B cell (primary cell): ENCODE results near the gene NECTIN1. TPM values are rescaled to one million over a fixed set of nuclear protein-coding genes. Genes with fewer than 3 reads are reported as not detected.

Experiments
- ATAC-seq: fragments of 200-7000 bp; cut with Tn5 transposase; one replicate; pipeline ENCODE4 v1.10.0; 2021; ENCODE audit warnings: low read depth, mild to moderate bottlenecking, moderate number of reproducible peaks, moderate library complexity
- CTCF ChIA-PET: fragments of 350-600 bp; sonication (Branson Sonifier 250); formaldehyde crosslinking; loops from one replicate; lab custom pipeline; 2021; ENCODE audit warnings: antibody characterized with exemption, inconsistent platforms; lab: Charles Lee
- POLR2A ChIA-PET: fragments of 350-600 bp; sonication (Branson Sonifier 250); formaldehyde crosslinking; loops from one replicate; lab custom pipeline; 2021; ENCODE audit warnings: antibody characterized with exemption; lab: Charles Lee
- DNase-seq: peaks from one replicate; pipeline ENCODE4 v3.0.0; 2013
- H2AFZ ChIP-seq: 2 replicates; pipeline ENCODE4 v1.6.1; 2012; ENCODE audit warnings: mild to moderate bottlenecking, low read depth, low read length; ENCODE audit not compliant: insufficient read depth, poor library complexity, severe bottlenecking
- H3K27ac ChIP-seq, 2 donors: 1 replicate in 1 of 2; 2 replicates in 1 of 2; pipeline ENCODE4 v1.5.1; 2012 to 2013; ENCODE audit warnings: low read length in 2 of 2, mild to moderate bottlenecking in 2 of 2, moderate library complexity in 1 of 2
- H3K27me3 ChIP-seq, 4 experiments: fragments of 200-600 bp in 1 of 4; sonication (generic) in 1 of 4; replicated peaks in 1 of 4; 1 replicate in 2 of 4; 2 replicates in 2 of 4; pipeline versions ENCODE4 v1.6.1 to v1.7.0; 2013 to 2016; ENCODE audit warnings: low read length in 3 of 4, mild to moderate bottlenecking in 2 of 4, mixed read lengths in 1 of 4, moderate library complexity in 1 of 4; ENCODE audit not compliant: insufficient read depth in 4 of 4, control insufficient read depth in 3 of 4; ENCODE audit errors: control extremely low read depth in 1 of 4
- H3K36me3 ChIP-seq, 2 experiments: replicated peaks in 1 of 2; 1 replicate in 1 of 2; 2 replicates in 1 of 2; pipeline versions ENCODE4 v1.6.1 to v1.7.1; 2013; ENCODE audit warnings: low read length in 1 of 2; ENCODE audit not compliant: insufficient read depth in 2 of 2, control insufficient read depth in 1 of 2; ENCODE audit errors: control extremely low read depth in 1 of 2, extremely low read depth in 1 of 2
- H3K4me1 ChIP-seq, 2 donors: fragments of 200-600 bp in 1 of 2; sonication (generic) in 1 of 2; 1 replicate in 1 of 2; 2 replicates in 1 of 2; pipeline versions ENCODE4 v1.5.1 to v1.6.1; 2013 to 2017; ENCODE audit warnings: low read length in 2 of 2; ENCODE audit not compliant: control insufficient read depth in 2 of 2, insufficient read depth in 2 of 2
- H3K4me2 ChIP-seq: replicated peaks from 2 replicates; pipeline ENCODE3; 2012; ENCODE audit warnings: mild to moderate bottlenecking, low read depth, low read length; ENCODE audit not compliant: poor library complexity, severe bottlenecking
- H3K4me3 ChIP-seq, 5 experiments: fragments of 200-600 bp in 1 of 5; sonication (generic) in 1 of 5; 1 replicate in 3 of 5; 2 replicates in 2 of 5; pipeline versions ENCODE4 v1.5.1 to v1.7.0; 2011 to 2016; ENCODE audit warnings: low read length in 4 of 5, mild to moderate bottlenecking in 4 of 5, low read depth in 2 of 5, control low read depth in 1 of 5, moderate library complexity in 1 of 5; ENCODE audit not compliant: insufficient read depth in 1 of 5; ENCODE audit errors: control extremely low read depth in 1 of 5, extremely low read depth in 1 of 5
- H3K79me2 ChIP-seq: fragments of 200-600 bp; sonication (generic); one replicate; pipeline ENCODE4 v1.6.0; 2016; ENCODE audit warnings: low read length; ENCODE audit not compliant: control insufficient read depth, insufficient read depth
- H3K9ac ChIP-seq: fragments of 200-600 bp; sonication (generic); 2 replicates; pipeline ENCODE4 v1.6.1; 2017; ENCODE audit warnings: mild to moderate bottlenecking, low read length, moderate library complexity
- H3K9me3 ChIP-seq, 3 donors: one replicate each; pipeline versions ENCODE4 v1.6.1 to v1.7.1; 2013; ENCODE audit warnings: low read length in 2 of 3; ENCODE audit not compliant: control insufficient read depth in 2 of 3, insufficient read depth in 1 of 3; ENCODE audit errors: control extremely low read depth in 1 of 3
- H4K20me1 ChIP-seq: 2 replicates; pipeline ENCODE4 v1.6.0; 2012; ENCODE audit warnings: mild to moderate bottlenecking, low read length; ENCODE audit not compliant: insufficient read depth, control insufficient read depth, poor library complexity, severe bottlenecking
- H3K27ac Mint-ChIP-seq: one replicate; pipeline ENCODE4 v1.8.0; 2021; ENCODE audit warnings: mixed read lengths
- H3K27me3 Mint-ChIP-seq: one replicate; pipeline ENCODE4 v1.8.0; 2021; ENCODE audit warnings: mixed read lengths
- H3K4me1 Mint-ChIP-seq: one replicate; pipeline ENCODE4 v1.8.0; 2021; ENCODE audit warnings: mixed read lengths
- H3K4me3 Mint-ChIP-seq: one replicate; pipeline ENCODE4 v1.8.0; 2021; ENCODE audit warnings: mixed read lengths
- H3K9me3 Mint-ChIP-seq: one replicate; pipeline ENCODE4 v1.8.0; 2022; ENCODE audit warnings: mixed read lengths; ENCODE audit not compliant: insufficient read depth
- EZH2 ChIP-seq: IDR thresholded peaks from 2 replicates; pipeline ENCODE4 v1.6.1; 2012; ENCODE audit warnings: borderline replicate concordance, low read depth, mild to moderate bottlenecking, moderate library complexity, low read length; ENCODE audit not compliant: insufficient read depth, poor library complexity, severe bottlenecking
- WGBS: methylation state at CpG from one replicate; pipeline ENCODE4 v1.1.5; 2013; ENCODE audit warnings: missing lambda C conversion rate; ENCODE audit not compliant: insufficient coverage; 5-methylcytosine and 5-hydroxymethylcytosine counted together
- intact Hi-C: fragments of 100-400 bp; cut with micrococcal nuclease; formaldehyde crosslinking; loops from one replicate; pipeline ENCODE4 v1.10.0; 2022
- polyA plus RNA-seq: library from polyadenylated mRNA; depleted of rRNA; stranded (reverse); fragments of >200 nt; gene quantifications from 2 replicates; pipeline ENCODE4 v1.2.3, GENCODE V29; 2012
- total RNA-seq, 2 donors: library from RNA; stranded (reverse); fragments of 120-200 nt in 1 of 2; gene quantifications; 1 replicate in 1 of 2; 2 replicates in 1 of 2; pipeline versions ENCODE4 v1.2.3 to v1.2.4, GENCODE V29; 2013 to 2022
- TF ChIP-seq, protein P1 (sequence below): fragments of 200-600 bp; IDR thresholded peaks from one replicate; pipeline ENCODE4 v1.8.0; 2022; ENCODE audit warnings: antibody characterized with exemption, mild to moderate bottlenecking

NECTIN1 gene
- total and polyA plus RNA-seq, 2 donors (not counting 1 experiment from before 2014, with no cell fraction given) = 2.1 to 3.9 TPM

DNA sequence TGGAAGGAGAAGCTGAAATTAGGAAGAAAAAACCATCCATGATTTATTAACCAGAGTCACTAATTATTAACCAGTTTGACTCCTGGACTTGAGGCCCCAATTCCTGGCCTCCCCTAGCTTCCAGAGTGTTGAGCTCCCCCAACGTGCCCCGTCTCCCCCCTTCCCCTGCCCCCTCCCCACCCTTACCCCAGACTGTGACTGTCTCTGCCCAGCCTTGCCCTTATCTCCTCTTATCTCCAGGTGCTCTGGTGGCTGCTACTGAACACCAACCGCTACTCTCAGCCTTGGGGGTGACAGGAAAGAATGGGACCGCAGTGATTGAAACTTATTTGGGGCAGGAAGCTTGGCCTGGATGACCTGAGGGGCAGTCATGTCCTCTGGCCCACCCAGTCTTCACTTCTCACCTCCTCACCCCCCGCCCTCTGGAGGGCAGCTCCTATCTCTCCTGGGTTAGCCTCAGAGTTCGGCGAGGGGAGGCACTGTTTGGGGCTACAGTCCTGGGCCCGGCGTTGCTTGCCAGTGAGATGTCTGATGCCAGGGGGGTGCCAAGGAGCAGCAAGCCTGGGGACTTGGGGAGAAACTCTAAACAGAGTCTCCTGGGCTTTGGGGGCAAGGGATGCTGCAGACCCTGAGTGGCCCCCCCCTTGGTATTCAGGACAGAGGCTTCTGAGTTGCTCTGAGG lies 15.5 kb downstream of the NECTIN1 start:
- H3K79me2 ChIP-seq = no peaks in the 10 kb centered on the region

More for the DNA sequence above, 15.5 kb downstream of the NECTIN1 start:
- CTCF ChIA-PET = no interaction called here
- H3K4me2 ChIP-seq = no peak overlapping the region
- H3K9me3 ChIP-seq = no peaks in the 10 kb centered on the region
- H3K36me3 ChIP-seq = no peaks in the 10 kb centered on the region
- no peak overlapping the region for H3K27ac ChIP-seq
- POLR2A ChIA-PET = no interaction called here
- TF ChIP-seq EZH2 = no peak
- TF ChIP-seq, protein P1, sequence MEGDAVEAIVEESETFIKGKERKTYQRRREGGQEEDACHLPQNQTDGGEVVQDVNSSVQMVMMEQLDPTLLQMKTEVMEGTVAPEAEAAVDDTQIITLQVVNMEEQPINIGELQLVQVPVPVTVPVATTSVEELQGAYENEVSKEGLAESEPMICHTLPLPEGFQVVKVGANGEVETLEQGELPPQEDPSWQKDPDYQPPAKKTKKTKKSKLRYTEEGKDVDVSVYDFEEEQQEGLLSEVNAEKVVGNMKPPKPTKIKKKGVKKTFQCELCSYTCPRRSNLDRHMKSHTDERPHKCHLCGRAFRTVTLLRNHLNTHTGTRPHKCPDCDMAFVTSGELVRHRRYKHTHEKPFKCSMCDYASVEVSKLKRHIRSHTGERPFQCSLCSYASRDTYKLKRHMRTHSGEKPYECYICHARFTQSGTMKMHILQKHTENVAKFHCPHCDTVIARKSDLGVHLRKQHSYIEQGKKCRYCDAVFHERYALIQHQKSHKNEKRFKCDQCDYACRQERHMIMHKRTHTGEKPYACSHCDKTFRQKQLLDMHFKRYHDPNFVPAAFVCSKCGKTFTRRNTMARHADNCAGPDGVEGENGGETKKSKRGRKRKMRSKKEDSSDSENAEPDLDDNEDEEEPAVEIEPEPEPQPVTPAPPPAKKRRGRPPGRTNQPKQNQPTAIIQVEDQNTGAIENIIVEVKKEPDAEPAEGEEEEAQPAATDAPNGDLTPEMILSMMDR = no peak
- no peak for DNase-seq
- H4K20me1 ChIP-seq = no peaks in the 10 kb centered on the region
- intact Hi-C loops = no loop called here
- Mint-ChIP-seq H3K9me3 (no peaks in the 10 kb centered on the region), H3K27ac (no peak overlapping the region), H3K4me1 (no peaks in the 10 kb centered on the region), H3K27me3 (peaks cover 21% of the 10 kb centered on the region), H3K4me3 (no peak overlapping the region)
- no peak overlapping the region for H3K9ac ChIP-seq
- no peak overlapping the region for H2AFZ ChIP-seq
- H3K4me3 ChIP-seq = no peak overlapping the region
- peaks cover 0 to 4% (median under 1%) of the 10 kb centered on the region in 4 experiments for H3K27me3 ChIP-seq
- no peak for ATAC-seq
- WGBS = 90% methylated on average over 6 of the region's 9 CpGs
- H3K4me1 ChIP-seq = no peaks in the 10 kb centered on the region
